Left lung (tissue), 10 donors: Measurements from ENCODE around the gene TANC1. TPM values are rescaled to one million over a fixed set of nuclear protein-coding genes. Genes with fewer than 3 reads are reported as not detected.
A peak's percentile ranks its signal among the peaks of the same experiment; 100 is the strongest.

ENCODE experiments used
- ATAC-seq: fragments of 200-7000 bp; cut with Tn5 transposase; one replicate; pipeline ENCODE4 v1.9.1; 2020; ENCODE audit warnings: moderate library complexity
- DNase-seq, 4 donors: peaks; one replicate each; pipeline ENCODE4 v3.0.0-alpha.2; 2013 to 2020
- H3K27ac ChIP-seq, 2 donors: fragments of 200-600 bp; sonication (generic) in 1 of 2; one replicate each; pipeline versions ENCODE4 v1.5.0 to v1.8.0; 2020 to 2021
- H3K27me3 ChIP-seq, 2 donors: fragments of 200-600 bp; sonication (generic) in 1 of 2; one replicate each; pipeline versions ENCODE4 v1.5.0 to v1.8.0; 2020 to 2021
- H3K36me3 ChIP-seq, 2 donors: fragments of 200-600 bp; sonication (generic) in 1 of 2; one replicate each; pipeline versions ENCODE4 v1.5.0 to v1.8.0; 2020 to 2021
- H3K4me1 ChIP-seq, 2 donors: fragments of 200-600 bp; one replicate each; pipeline ENCODE4 v1.8.0; 2021
- H3K4me3 ChIP-seq, 2 donors: fragments of 200-600 bp; sonication (generic) in 1 of 2; one replicate each; pipeline versions ENCODE4 v1.5.0 to v1.8.0; 2020 to 2021; ENCODE audit warnings: mild to moderate bottlenecking in 1 of 2
- H3K9me3 ChIP-seq, 2 donors: fragments of 200-600 bp; sonication (generic) in 1 of 2; one replicate each; pipeline versions ENCODE4 v1.5.0 to v1.8.0; 2020 to 2021
- intact Hi-C, 2 donors: fragments of 100-400 bp; cut with DNase I; formaldehyde crosslinking; loops; one replicate each; pipeline versions ENCODE4 v1.11.2 to v1.14.2; 2022
- polyA plus RNA-seq, 6 donors: library from polyadenylated mRNA; unstranded; fragments of 120-200 nt; gene quantifications; one replicate each; pipeline ENCODE4 v1.2.1, GENCODE V29; 2013; ENCODE audit not compliant: insufficient read length in 6 of 6
- total RNA-seq, 2 donors: library from RNA; stranded (reverse); fragmentation: NEBNext Ultra II Directional; extraction: Animal tissue kit (Norgen Biotek cat#: 25700); gene quantifications; one replicate each; pipeline ENCODE4 v1.2.1, GENCODE V29; 2021
- TF ChIP-seq, protein P1 (sequence below), 2 donors: fragments of 200-600 bp; sonication (generic) in 1 of 2; IDR thresholded peaks; one replicate each; pipeline versions ENCODE4 v1.5.0 to v1.8.0; 2021; ENCODE audit warnings: antibody characterized with exemption in 2 of 2
- donor health status: DM: no; HTN: yes; CAD: no.
- donor health status: DM: no; HTN: no; CAD: no.

TANC1 gene
- total and polyA plus RNA-seq, 8 donors, result 40.1 to 76.6 (median 53.3) TPM

DNA sequence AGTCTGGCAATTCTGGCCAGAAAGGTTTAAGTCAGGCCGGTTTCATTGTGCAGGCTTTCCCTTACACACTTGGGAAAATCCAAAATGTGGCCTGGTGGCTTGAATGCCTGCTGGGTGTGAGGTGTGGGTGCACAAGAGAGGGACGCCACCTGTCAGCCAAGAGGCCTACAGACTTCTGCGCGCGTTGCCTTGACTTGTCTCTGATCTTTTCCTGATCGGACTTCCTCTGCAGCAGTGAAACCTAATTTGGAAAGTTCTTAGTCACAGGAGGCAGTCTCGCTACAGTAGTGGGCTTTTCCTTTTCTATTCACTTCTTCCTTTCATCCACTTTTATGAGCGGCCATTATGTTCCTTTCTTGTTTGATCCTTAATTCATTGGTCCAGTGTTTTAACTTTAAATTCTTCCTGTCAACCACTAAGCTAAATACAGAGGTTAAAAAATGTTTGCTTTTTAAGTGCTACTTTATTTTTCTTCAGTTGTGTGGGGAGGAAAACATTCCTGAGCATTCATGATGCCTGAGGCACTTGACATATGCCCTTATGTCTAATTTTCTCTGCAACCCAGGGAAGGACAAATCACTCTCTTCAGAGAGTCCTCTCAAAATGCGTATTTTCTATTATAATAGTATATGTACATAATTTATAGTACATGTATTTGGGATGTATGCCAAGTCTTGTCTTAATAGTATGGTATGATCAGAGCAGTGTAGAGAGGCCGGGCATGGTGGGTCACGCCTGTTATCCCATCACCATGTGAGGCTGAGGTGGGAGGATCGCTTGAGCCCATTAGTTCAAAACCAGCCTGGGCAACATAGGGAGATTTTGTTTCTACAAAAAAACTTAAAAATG, 189.1 kb downstream of the TANC1 start:
- TF ChIP-seq, protein P1, sequence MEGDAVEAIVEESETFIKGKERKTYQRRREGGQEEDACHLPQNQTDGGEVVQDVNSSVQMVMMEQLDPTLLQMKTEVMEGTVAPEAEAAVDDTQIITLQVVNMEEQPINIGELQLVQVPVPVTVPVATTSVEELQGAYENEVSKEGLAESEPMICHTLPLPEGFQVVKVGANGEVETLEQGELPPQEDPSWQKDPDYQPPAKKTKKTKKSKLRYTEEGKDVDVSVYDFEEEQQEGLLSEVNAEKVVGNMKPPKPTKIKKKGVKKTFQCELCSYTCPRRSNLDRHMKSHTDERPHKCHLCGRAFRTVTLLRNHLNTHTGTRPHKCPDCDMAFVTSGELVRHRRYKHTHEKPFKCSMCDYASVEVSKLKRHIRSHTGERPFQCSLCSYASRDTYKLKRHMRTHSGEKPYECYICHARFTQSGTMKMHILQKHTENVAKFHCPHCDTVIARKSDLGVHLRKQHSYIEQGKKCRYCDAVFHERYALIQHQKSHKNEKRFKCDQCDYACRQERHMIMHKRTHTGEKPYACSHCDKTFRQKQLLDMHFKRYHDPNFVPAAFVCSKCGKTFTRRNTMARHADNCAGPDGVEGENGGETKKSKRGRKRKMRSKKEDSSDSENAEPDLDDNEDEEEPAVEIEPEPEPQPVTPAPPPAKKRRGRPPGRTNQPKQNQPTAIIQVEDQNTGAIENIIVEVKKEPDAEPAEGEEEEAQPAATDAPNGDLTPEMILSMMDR (IDR thresholded peaks at IDR 0.05), result no peak
- no peaks in the 10 kb centered on the region for H3K9me3 ChIP-seq
- H3K4me1 ChIP-seq, result peaks cover 29 to 50% of the 10 kb centered on the region in 2 donors
- H3K36me3 ChIP-seq, result no peaks in the 10 kb centered on the region
- DNase-seq (no peak), ATAC-seq (no peak)
- H3K27ac ChIP-seq, result peak overlapping the region; percentile 26 to 48
- no peaks in the 10 kb centered on the region for H3K27me3 ChIP-seq
- no peak overlapping the region for H3K4me3 ChIP-seq
- intact Hi-C loops, result no loop called here

DNA sequence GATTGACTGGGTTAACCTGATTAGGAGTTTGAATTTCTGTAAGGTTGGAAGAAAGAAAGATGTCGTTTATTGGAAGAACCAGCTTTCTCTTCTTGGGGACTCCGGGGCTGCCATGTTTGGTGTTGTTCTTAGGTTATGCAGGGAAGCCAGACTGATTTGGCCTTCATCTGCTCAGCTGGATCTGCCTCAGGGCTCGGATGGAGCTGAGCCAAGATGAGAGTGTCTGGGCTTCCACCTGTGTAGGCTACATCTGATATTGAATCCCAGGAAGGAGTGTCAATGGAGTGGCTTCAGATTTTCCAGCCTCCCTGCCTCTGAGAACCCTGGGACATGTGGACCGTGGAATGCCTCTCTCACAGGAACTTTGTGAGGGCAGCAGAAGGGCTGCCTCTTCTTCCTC, 192.0 kb downstream of the TANC1 start:
- intact Hi-C loops, result no loop called here
- Histone ChIP-seq H3K4me3 (no peak overlapping the region), H3K9me3 (no peaks in the 10 kb centered on the region), H3K36me3 (no peaks in the 10 kb centered on the region), H3K27me3 (no peaks in the 10 kb centered on the region), H3K4me1 (peaks cover 18 to 31% of the 10 kb centered on the region in 2 donors), H3K27ac (no peak overlapping the region)
- no peak for DNase-seq
- TF ChIP-seq, protein P1 (IDR thresholded peaks at IDR 0.05), result no peak
- no peak for ATAC-seq

DNA sequence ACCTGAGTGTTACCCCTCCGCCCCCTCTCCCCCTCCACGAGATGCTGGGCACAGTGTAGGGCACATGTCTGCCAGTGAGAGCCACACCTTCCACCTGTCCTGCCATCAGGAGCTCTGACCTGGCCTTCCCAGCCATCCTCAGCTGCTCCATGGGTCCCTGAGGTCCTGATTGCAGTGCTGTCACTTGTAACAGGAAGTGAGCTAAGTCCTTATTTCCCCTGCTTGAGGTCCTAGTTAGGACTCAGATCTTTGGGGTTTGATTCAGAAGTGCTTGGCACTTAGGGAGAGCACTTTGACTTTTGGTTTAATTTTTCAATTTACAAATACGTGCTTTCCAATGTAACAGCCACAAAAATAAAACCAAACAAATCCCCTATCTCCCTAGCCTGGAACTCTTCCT, 192.5 kb downstream of the TANC1 start:
- Histone ChIP-seq H3K27me3 (no peaks in the 10 kb centered on the region), H3K4me3 (no peak overlapping the region), H3K9me3 (no peaks in the 10 kb centered on the region), H3K4me1 (peaks cover 16 to 31% of the 10 kb centered on the region in 2 donors), H3K27ac (peak overlapping the region in 1 of 2 donors; percentile 37), H3K36me3 (no peaks in the 10 kb centered on the region)
- DNase-seq (no peak), ATAC-seq (no peak)
- TF ChIP-seq, protein P1 (IDR thresholded peaks at IDR 0.05), result no peak
- intact Hi-C loops, result no loop called here

GRCh38 chr2:159163930-159164329, 195.5 kb downstream of the TANC1 start:
- DNase-seq, result no peak
- TF ChIP-seq, protein P1 (IDR thresholded peaks at IDR 0.05), result no peak
- no peak for ATAC-seq

GRCh38 chr2:159164457-159164911, 196.0 kb downstream of the TANC1 start:
- DNase-seq, result peak in 2 of 4 donors; percentile 55 to 59
- H3K4me1 ChIP-seq, result peaks cover 0 to 18% of the 10 kb centered on the region in 2 donors
- peaks cover 0 to 4% of the 10 kb centered on the region in 2 donors for H3K36me3 ChIP-seq
- TF ChIP-seq, protein P1 (IDR thresholded peaks at IDR 0.05), result no peak
- no peaks in the 10 kb centered on the region for H3K27me3 ChIP-seq
- H3K9me3 ChIP-seq, result no peaks in the 10 kb centered on the region
- no peak for ATAC-seq
- no peak overlapping the region for H3K27ac ChIP-seq
- intact Hi-C loops, result no loop called here
- H3K4me3 ChIP-seq, result no peak overlapping the region

More at GRCh38 chr2:159163930-159164329, 195.5 kb downstream of the TANC1 start:
- Histone ChIP-seq H3K4me1 (peaks cover 0 to 18% of the 10 kb centered on the region in 2 donors), H3K27ac (no peak overlapping the region), H3K4me3 (no peak overlapping the region), H3K36me3 (no peaks in the 10 kb centered on the region), H3K9me3 (no peaks in the 10 kb centered on the region), H3K27me3 (no peaks in the 10 kb centered on the region)
- intact Hi-C loops, result no loop called here
